GM19193 (cell line): ENCODE data around the gene IPO5.

Source experiments
- POLR2A ChIP-seq: IDR thresholded peaks from 4 replicates; pipeline ENCODE4 v1.6.1; 2011; ENCODE audit not compliant: insufficient read depth, insufficient read length; ENCODE audit errors: extremely low read depth

Gene IPO5

GRCh38 chr13:97945342-97945741, 8.1 kb upstream of the IPO5 start:
- no peak for TF ChIP-seq POLR2A

- TF ChIP-seq POLR2A, result no peak
Measured at GRCh38 chr13:97945792-97946419, 7.6 kb upstream of the IPO5 start.

GRCh38 chr13:97946951-97947588, 6.4 kb upstream of the IPO5 start:
- TF ChIP-seq POLR2A, result no peak

- no peak for TF ChIP-seq POLR2A
Measured at GRCh38 chr13:97948041-97948440, 5.4 kb upstream of the IPO5 start.

- TF ChIP-seq POLR2A, result no peak
Measured at GRCh38 chr13:97951376-97951775, 2.1 kb upstream of the IPO5 start.

- no peak for TF ChIP-seq POLR2A
Measured at GRCh38 chr13:97961340-97961739, 7.9 kb downstream of the IPO5 start.

- TF ChIP-seq POLR2A, result no peak
Measured at GRCh38 chr13:97962887-97963286, 9.4 kb downstream of the IPO5 start.

GRCh38 chr13:97967226-97967625, 13.8 kb downstream of the IPO5 start:
- TF ChIP-seq POLR2A, result no peak

GRCh38 chr13:97967948-97968347, 14.5 kb downstream of the IPO5 start:
- no peak for TF ChIP-seq POLR2A

GRCh38 chr13:97971519-97971918, 18.0 kb downstream of the IPO5 start:
- TF ChIP-seq POLR2A, result no peak

- no peak for TF ChIP-seq POLR2A
Measured at GRCh38 chr13:97974773-97975172, 21.3 kb downstream of the IPO5 start.

- no peak for TF ChIP-seq POLR2A
Measured at GRCh38 chr13:97975280-97975847, 21.9 kb downstream of the IPO5 start.

GRCh38 chr13:97975848-97976609, 22.6 kb downstream of the IPO5 start:
- TF ChIP-seq POLR2A, result peak; percentile 84

GRCh38 chr13:97976610-97977521, 23.4 kb downstream of the IPO5 start:
- TF ChIP-seq POLR2A, result peak; percentile 65
